IMR-90 (cell line): ENCODE measurements around the gene TRPM3. TPM values are rescaled to one million over a fixed set of nuclear protein-coding genes. Genes with fewer than 3 reads are reported as not detected.

ENCODE experiments used
- ATAC-seq: fragments of 200-7000 bp; cut with Tn5 transposase; 2 replicates; pipeline ENCODE4 v1.9.1; 2020; ENCODE audit warnings: low read depth, mild to moderate bottlenecking, moderate library complexity
- BruUV-seq: library from RNA; stranded (reverse); fragments of 400-500 nt; replicated peaks from 2 replicates; lab custom pipeline; 2021; lab: Mats Ljungman, UMichigan
- CTCF ChIA-PET: fragments of 300-600 bp; formaldehyde crosslinking; extraction: SDS; loops from one replicate; lab custom pipeline; 2021; ENCODE audit warnings: antibody characterized with exemption; lab: Yijun Ruan, JAX
- POLR2A ChIA-PET: fragments of 300-600 bp; sonication (Branson Sonifier 250); formaldehyde crosslinking; loops from one replicate; lab custom pipeline; 2022; ENCODE audit warnings: antibody characterized with exemption; ENCODE audit not compliant: unreplicated experiment; lab: Charles Lee
- DNase-seq: peaks from one replicate; pipeline ENCODE4 v3.0.0; 2013
- H2AFZ ChIP-seq: replicated peaks from 2 replicates; pipeline ENCODE3; 2013; ENCODE audit warnings: low read length, mild to moderate bottlenecking; ENCODE audit not compliant: poor library complexity
- H2AK5ac ChIP-seq: 2 replicates; pipeline ENCODE4 v1.6.1; 2013; ENCODE audit warnings: low read depth, low read length, inconsistent platforms
- H2AK9ac ChIP-seq: replicated peaks from 2 replicates; pipeline ENCODE3; 2013; ENCODE audit warnings: mild to moderate bottlenecking, low read depth, low read length, moderate library complexity; ENCODE audit not compliant: poor library complexity
- H2BK120ac ChIP-seq: 2 replicates; pipeline ENCODE4 v1.6.1; 2013; ENCODE audit warnings: low read depth, low read length, inconsistent platforms
- H2BK15ac ChIP-seq: 3 replicates; pipeline ENCODE4 v1.6.1; 2013; ENCODE audit warnings: low read depth, low read length, inconsistent platforms
- H2BK20ac ChIP-seq: 2 replicates; pipeline ENCODE4 v1.6.1; 2013; ENCODE audit warnings: low read depth, mild to moderate bottlenecking, inconsistent platforms, low read length, moderate library complexity
- H2BK5ac ChIP-seq: 2 replicates; pipeline ENCODE4 v1.6.1; 2013; ENCODE audit warnings: mild to moderate bottlenecking, low read depth, low read length, inconsistent platforms; ENCODE audit not compliant: poor library complexity, severe bottlenecking
- H3K14ac ChIP-seq: replicated peaks from 2 replicates; pipeline ENCODE4 v1.6.1; 2013; ENCODE audit warnings: low read depth, low read length, inconsistent platforms
- H3K18ac ChIP-seq: 2 replicates; pipeline ENCODE4 v1.6.1; 2013; ENCODE audit warnings: low read depth, low read length, control low read depth
- H3K23ac ChIP-seq: 2 replicates; pipeline ENCODE4 v1.6.1; 2013; ENCODE audit warnings: low read depth, low read length, inconsistent platforms
- H3K27ac ChIP-seq: 2 replicates; pipeline ENCODE4 v1.5.1; 2013; ENCODE audit warnings: mild to moderate bottlenecking, control low read depth, low read length; ENCODE audit not compliant: insufficient read depth
- H3K27me3 ChIP-seq: 2 replicates; pipeline ENCODE4 v1.6.1; 2013; ENCODE audit warnings: low read length; ENCODE audit not compliant: control insufficient read depth, insufficient read depth
- H3K36me3 ChIP-seq: 2 replicates; pipeline ENCODE4 v1.6.1; 2013; ENCODE audit warnings: low read length, mixed read lengths; ENCODE audit not compliant: control insufficient read depth, insufficient read depth
- H3K4ac ChIP-seq: 2 replicates; pipeline ENCODE4 v1.6.1; 2013; ENCODE audit warnings: low read depth, low read length, inconsistent platforms
- H3K4me1 ChIP-seq: 2 replicates; pipeline ENCODE4 v1.6.1; 2013; ENCODE audit warnings: low read length, mixed read lengths; ENCODE audit not compliant: control insufficient read depth, insufficient read depth
- H3K4me2 ChIP-seq: 2 replicates; pipeline ENCODE4 v1.6.1; 2013; ENCODE audit warnings: low read depth, mild to moderate bottlenecking, control low read depth, low read length, moderate library complexity
- H3K4me3 ChIP-seq: 2 replicates; pipeline ENCODE4 v1.5.1; 2013; ENCODE audit warnings: low read depth, mild to moderate bottlenecking, control low read depth, low read length, moderate library complexity; ENCODE audit not compliant: insufficient read depth
- H3K56ac ChIP-seq: 2 replicates; pipeline ENCODE4 v1.6.1; 2013; ENCODE audit warnings: low read length, inconsistent platforms; ENCODE audit not compliant: insufficient read depth; ENCODE audit errors: extremely low read depth
- H3K79me1 ChIP-seq, 2 experiments: 2 replicates each; pipeline ENCODE4 v1.6.1; 2013; ENCODE audit warnings: low read length in 2 of 2, inconsistent platforms in 1 of 2, low read depth in 1 of 2
- H3K9ac ChIP-seq: 2 replicates; pipeline ENCODE4 v1.6.1; 2013; ENCODE audit warnings: low read depth, low read length, control low read depth
- H3K9me1 ChIP-seq: 2 replicates; pipeline ENCODE4 v1.6.1; 2013; ENCODE audit warnings: low read length, inconsistent platforms; ENCODE audit not compliant: insufficient read depth
- H3K9me3 ChIP-seq: 2 replicates; pipeline ENCODE4 v1.6.1; 2013; ENCODE audit warnings: low read length; ENCODE audit not compliant: control insufficient read depth, insufficient read depth
- H4K20me1 ChIP-seq: 2 replicates; pipeline ENCODE4 v1.6.1; 2013; ENCODE audit warnings: low read length, inconsistent platforms; ENCODE audit not compliant: insufficient read depth
- H4K5ac ChIP-seq: 2 replicates; pipeline ENCODE4 v1.6.1; 2013; ENCODE audit warnings: mild to moderate bottlenecking, low read depth, low read length, control low read depth
- H4K8ac ChIP-seq, 2 experiments: 2 replicates each; pipeline ENCODE4 v1.6.1; 2013; ENCODE audit warnings: low read depth in 2 of 2, low read length in 2 of 2, control low read depth in 1 of 2, inconsistent platforms in 1 of 2
- H4K91ac ChIP-seq: 2 replicates; pipeline ENCODE4 v1.6.1; 2013; ENCODE audit warnings: low read depth, low read length, inconsistent platforms; ENCODE audit not compliant: insufficient read depth
- BHLHE40 ChIP-seq: fragments of 150-350 bp; IDR thresholded peaks from 2 replicates; pipeline ENCODE4 v1.6.1; 2016; ENCODE audit warnings: mild to moderate bottlenecking, low read depth, low read length
- CHD1 ChIP-seq: IDR thresholded peaks from 2 replicates; pipeline ENCODE4 v1.6.1; 2012; ENCODE audit warnings: low read depth, low read length, improper control_type of control experiment
- FOS ChIP-seq: fragments of 150-350 bp; IDR thresholded peaks from 2 replicates; pipeline ENCODE4 v1.6.1; 2016; ENCODE audit warnings: low read depth, low read length
- MAFK ChIP-seq: IDR thresholded peaks from 2 replicates; pipeline ENCODE4 v1.6.1; 2012; ENCODE audit warnings: low read depth, low read length, improper control_type of control experiment
- MAZ ChIP-seq: IDR thresholded peaks from 2 replicates; pipeline ENCODE4 v1.6.1; 2012; ENCODE audit warnings: low read depth, mild to moderate bottlenecking, low read length, improper control_type of control experiment, moderate library complexity, borderline replicate concordance
- MXI1 ChIP-seq: IDR thresholded peaks from 2 replicates; pipeline ENCODE4 v1.6.1; 2012; ENCODE audit warnings: low read depth, mild to moderate bottlenecking, low read length, moderate library complexity, borderline replicate concordance
- NFE2L2 ChIP-seq: fragments of 150-350 bp; IDR thresholded peaks from 2 replicates; pipeline ENCODE4 v1.6.1; 2016; ENCODE audit warnings: low read depth, mild to moderate bottlenecking, low read length
- POLR2A ChIP-seq: IDR thresholded peaks from 2 replicates; pipeline ENCODE4 v1.6.1; 2012; ENCODE audit warnings: mild to moderate bottlenecking, low read depth, low read length
- RAD21 ChIP-seq: IDR thresholded peaks from 2 replicates; pipeline ENCODE4 v1.6.1; 2012; ENCODE audit warnings: low read length, improper control_type of control experiment
- RCOR1 ChIP-seq: IDR thresholded peaks from 2 replicates; pipeline ENCODE4 v1.6.1; 2012; ENCODE audit warnings: mild to moderate bottlenecking, low read length, improper control_type of control experiment; ENCODE audit not compliant: insufficient replicate concordance
- RFX5 ChIP-seq: IDR thresholded peaks from 2 replicates; pipeline ENCODE4 v1.8.0; 2012; ENCODE audit warnings: low read depth, mild to moderate bottlenecking, low read length, moderate library complexity
- SMC3 ChIP-seq: fragments of 150-350 bp; IDR thresholded peaks from 2 replicates; pipeline ENCODE4 v1.6.1; 2016; ENCODE audit warnings: low read depth, mild to moderate bottlenecking, antibody characterized with exemption, low read length, moderate library complexity
- WGBS, 2 experiments: methylation state at CpG; one replicate each; pipeline versions ENCODE4 v1.1.5 to v1.1.7; 2013; ENCODE audit warnings: missing lambda C conversion rate in 2 of 2; ENCODE audit not compliant: insufficient read length in 1 of 2; ENCODE audit errors: extremely low coverage in 2 of 2; 5-methylcytosine and 5-hydroxymethylcytosine counted together
- dilution Hi-C: fragments of 300-500 bp; cut with HindIII; formaldehyde crosslinking; loops from one replicate; pipeline ENCODE4 v1.14.3; 2018; ENCODE audit warnings: low sequenced_read_pairs; ENCODE audit not compliant: unreplicated experiment
- in situ Hi-C: fragments of 300-500 bp; cut with MboI; formaldehyde crosslinking; loops from 3 replicates; pipeline ENCODE4 v1.14.3; 2019; ENCODE audit warnings: low sequenced_read_pairs, inconsistent platforms, mixed read lengths
- intact Hi-C: fragments of 100-400 bp; cut with micrococcal nuclease; formaldehyde crosslinking; loops from 2 replicates; pipeline ENCODE4 v1.10.0; 2022
- polyA plus RNA-seq, 3 experiments: library from polyadenylated mRNA; depleted of rRNA; stranded (reverse); fragments of >200 nt; gene quantifications; 2 replicates each; pipeline ENCODE4 v1.2.3, GENCODE V29; 2012; ENCODE audit warnings: low replicate concordance in 1 of 3
- total RNA-seq: library from RNA; depleted of rRNA; stranded (reverse); fragments of >200 nt; gene quantifications from 2 replicates; pipeline ENCODE4 v1.2.3, GENCODE V29; 2012
- TF ChIP-seq, protein P1 (sequence below): fragments of 150-350 bp; IDR thresholded peaks from 2 replicates; pipeline ENCODE4 v1.6.1; 2016; ENCODE audit warnings: low read depth, mild to moderate bottlenecking, low read length, moderate library complexity, borderline replicate concordance
- TF ChIP-seq, protein P2 (sequence below): conservative IDR thresholded peaks from 2 replicates; pipeline ENCODE4 v1.5.1; 2012; ENCODE audit warnings: mild to moderate bottlenecking, low read depth, low read length, improper control_type of control experiment
- TF ChIP-seq, protein P3 (sequence below): fragments of 150-350 bp; IDR thresholded peaks from 2 replicates; pipeline ENCODE4 v1.6.1; 2017; ENCODE audit warnings: mild to moderate bottlenecking, antibody characterized with exemption, low read length, low read depth

Gene TRPM3
- total and polyA plus RNA-seq, 2 of the 4 experiments (the other 2 are of a cell fraction): not detected

DNA sequence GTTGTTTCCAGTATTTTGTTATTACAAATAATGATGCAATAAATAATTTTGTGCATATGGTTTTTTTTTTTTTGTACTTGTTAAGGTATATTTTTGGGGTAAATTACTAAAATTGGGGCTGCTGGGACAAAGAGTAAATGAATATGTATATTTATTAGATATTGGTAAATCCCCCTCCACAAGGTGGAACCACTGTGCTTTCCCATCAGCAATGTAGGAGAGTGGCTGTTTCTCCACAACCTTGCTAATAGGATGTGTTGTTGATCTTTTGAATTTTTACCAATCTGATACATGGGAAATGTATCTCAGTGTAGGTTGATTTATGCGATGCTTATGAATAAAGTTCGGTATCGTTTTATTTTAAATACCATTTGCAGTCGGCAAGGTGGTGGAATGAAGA is 118.1 kb downstream of the TRPM3 start:
- Histone ChIP-seq H2BK120ac (no peak overlapping the region), H3K9ac (no peak overlapping the region), H2AFZ (no peak overlapping the region), H3K27me3 (no peaks in the 10 kb centered on the region), H3K14ac (no peak overlapping the region), H2BK5ac (no peak overlapping the region), H3K18ac (no peak overlapping the region), H2BK15ac (no peak overlapping the region), H2AK9ac (no peak overlapping the region), H3K36me3 (no peaks in the 10 kb centered on the region), H3K9me1 (no peaks in the 10 kb centered on the region), H3K9me3 (peaks cover 5% of the 10 kb centered on the region; the same call in 1 of the 2 replicates), H4K8ac (no peak overlapping the region), H3K27ac (no peak overlapping the region), H3K56ac (no peak overlapping the region), H4K20me1 (no peaks in the 10 kb centered on the region), H3K4ac (no peak overlapping the region), H3K4me3 (no peak overlapping the region), H4K91ac (no peak overlapping the region), H4K5ac (no peak overlapping the region), H2AK5ac (no peak overlapping the region), H2BK20ac (no peak overlapping the region), H3K79me1 (no peaks in the 10 kb centered on the region), H3K4me2 (no peak overlapping the region), H3K4me1 (no peaks in the 10 kb centered on the region), H3K23ac (no peak overlapping the region)
- BruUV-seq: no TSS peak
- intact Hi-C loops (no loop called here), in situ Hi-C loops (loop anchor here (25.0 kb wide), 1 partner anchor 91 kb away; no protein-coding TSS in a partner anchor), dilution Hi-C loops (no loop called here)
- ChIA-PET CTCF (interaction anchor here (0.6 to 1.3 kb wide), 2 partner anchors 81 to 1905 kb away, joined by 3 to 4 read pairs; no protein-coding TSS in a partner anchor), POLR2A (no interaction called here)
- no peak for DNase-seq
- TF ChIP-seq CHD1 (no peak), RFX5 (no peak), BHLHE40 (no peak), RAD21 (no peak), POLR2A (no peak), FOS (no peak), NFE2L2 (no peak), MAFK (no peak), MAZ (no peak), SMC3 (no peak), RCOR1 (no peak), MXI1 (no peak)
- TF ChIP-seq, protein P1, sequence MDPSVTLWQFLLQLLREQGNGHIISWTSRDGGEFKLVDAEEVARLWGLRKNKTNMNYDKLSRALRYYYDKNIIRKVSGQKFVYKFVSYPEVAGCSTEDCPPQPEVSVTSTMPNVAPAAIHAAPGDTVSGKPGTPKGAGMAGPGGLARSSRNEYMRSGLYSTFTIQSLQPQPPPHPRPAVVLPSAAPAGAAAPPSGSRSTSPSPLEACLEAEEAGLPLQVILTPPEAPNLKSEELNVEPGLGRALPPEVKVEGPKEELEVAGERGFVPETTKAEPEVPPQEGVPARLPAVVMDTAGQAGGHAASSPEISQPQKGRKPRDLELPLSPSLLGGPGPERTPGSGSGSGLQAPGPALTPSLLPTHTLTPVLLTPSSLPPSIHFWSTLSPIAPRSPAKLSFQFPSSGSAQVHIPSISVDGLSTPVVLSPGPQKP: no peak
- TF ChIP-seq, protein P2, sequence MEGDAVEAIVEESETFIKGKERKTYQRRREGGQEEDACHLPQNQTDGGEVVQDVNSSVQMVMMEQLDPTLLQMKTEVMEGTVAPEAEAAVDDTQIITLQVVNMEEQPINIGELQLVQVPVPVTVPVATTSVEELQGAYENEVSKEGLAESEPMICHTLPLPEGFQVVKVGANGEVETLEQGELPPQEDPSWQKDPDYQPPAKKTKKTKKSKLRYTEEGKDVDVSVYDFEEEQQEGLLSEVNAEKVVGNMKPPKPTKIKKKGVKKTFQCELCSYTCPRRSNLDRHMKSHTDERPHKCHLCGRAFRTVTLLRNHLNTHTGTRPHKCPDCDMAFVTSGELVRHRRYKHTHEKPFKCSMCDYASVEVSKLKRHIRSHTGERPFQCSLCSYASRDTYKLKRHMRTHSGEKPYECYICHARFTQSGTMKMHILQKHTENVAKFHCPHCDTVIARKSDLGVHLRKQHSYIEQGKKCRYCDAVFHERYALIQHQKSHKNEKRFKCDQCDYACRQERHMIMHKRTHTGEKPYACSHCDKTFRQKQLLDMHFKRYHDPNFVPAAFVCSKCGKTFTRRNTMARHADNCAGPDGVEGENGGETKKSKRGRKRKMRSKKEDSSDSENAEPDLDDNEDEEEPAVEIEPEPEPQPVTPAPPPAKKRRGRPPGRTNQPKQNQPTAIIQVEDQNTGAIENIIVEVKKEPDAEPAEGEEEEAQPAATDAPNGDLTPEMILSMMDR: no peak
- TF ChIP-seq, protein P3, sequence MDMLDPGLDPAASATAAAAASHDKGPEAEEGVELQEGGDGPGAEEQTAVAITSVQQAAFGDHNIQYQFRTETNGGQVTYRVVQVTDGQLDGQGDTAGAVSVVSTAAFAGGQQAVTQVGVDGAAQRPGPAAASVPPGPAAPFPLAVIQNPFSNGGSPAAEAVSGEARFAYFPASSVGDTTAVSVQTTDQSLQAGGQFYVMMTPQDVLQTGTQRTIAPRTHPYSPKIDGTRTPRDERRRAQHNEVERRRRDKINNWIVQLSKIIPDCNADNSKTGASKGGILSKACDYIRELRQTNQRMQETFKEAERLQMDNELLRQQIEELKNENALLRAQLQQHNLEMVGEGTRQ: no peak
- ATAC-seq: no peak
- no CpG with 5 or more reads among the region's 4 CpGs for WGBS, 2 experiments
